NCI-H2029 treated with DMSO at 0.1 percent for 48 hours (cell line): ENCODE data around the gene NHLRC4.

Experiments
- DNase-seq: peaks from one replicate; lab custom pipeline; 2025; lab: John Stamatoyannopoulos, UW

Gene NHLRC4

DNA sequence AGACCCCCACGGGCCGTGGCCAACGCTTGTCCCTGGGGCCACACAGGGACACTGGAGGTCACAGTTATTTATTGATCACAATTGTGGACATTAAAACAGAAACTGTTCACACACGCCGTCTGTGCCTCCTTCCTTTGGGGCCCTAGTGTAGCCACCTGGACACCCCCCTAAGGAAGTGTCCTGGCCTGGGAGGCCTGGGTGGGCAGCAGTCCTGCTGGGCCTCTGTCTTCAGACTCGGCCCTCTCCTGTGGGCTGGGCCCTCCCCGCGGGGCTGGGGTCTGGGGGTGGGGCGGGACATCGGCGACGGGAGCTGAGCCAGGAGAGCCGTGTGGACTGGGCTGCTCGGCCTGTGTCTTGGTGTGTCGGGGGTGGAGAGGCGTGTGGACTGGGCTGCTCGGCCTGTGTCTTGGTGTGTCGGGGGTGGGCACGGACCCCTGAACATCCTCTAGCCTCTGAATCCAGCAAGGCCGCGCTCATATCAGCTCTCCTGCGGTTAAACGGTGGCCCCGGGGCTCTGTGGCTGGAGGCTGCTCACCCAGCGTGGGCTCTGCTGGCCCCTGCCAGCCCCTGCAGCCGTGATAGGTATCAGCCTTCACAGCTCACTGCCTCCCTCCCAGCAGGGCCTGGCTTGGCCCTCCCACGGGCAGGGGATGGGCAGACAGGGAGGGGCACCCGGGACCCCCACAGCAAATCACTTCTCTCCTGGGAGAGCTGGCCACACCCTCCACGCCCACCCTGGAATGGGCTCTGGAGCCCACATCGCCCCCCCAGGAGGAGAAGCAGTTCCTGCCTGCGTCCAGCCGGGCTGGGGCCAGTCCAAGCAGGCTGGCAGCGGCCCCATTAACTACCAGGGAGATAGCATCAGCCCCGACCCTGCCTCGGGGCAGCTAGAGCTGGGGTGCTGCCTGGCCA, 1.1 kb upstream of the NHLRC4 start:
- DNase-seq: no peak

DNA sequence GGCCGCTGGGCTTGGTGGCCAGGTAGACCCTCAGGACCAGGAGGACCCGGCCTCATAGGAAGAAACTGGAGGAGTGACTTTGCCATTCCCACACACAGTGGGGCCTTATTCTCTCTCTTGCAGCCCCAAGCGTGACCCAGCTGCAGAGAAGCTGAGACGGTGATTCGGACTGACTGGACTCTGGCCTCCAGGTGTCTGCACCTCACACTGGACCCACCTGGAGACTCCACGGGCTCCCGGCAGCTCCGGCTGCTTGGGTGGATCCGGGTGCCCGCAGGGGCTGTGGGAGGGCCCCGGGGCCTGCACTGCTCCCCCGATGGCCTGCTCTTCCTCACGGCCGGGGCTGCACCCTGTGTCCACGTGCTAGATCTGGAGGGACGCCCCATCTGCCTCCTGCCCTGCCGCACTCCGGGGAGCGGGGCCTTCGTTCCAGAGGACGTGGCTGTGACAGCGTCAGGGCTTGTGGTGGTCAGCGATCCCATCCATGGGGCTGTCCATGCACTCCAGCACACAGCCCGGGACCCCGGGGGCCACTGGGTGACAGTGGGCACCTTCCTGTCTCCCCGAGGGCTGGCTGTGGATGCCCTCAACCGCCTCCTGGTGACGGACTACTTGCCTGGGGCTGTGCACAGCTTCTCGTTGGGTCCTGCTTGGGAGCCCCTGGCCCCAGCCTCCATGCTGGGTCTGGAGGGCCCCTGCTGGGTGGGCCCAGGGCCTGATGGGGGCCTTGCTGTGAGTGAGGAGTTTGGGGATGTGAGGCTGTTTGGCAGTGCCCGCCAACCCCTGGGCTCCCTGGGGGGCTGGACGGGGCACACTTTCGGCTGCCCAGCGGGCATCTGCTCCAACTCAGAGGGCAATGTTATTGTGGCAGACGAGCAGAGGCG, 810 bp downstream of the NHLRC4 start:
- no peak for DNase-seq

DNA sequence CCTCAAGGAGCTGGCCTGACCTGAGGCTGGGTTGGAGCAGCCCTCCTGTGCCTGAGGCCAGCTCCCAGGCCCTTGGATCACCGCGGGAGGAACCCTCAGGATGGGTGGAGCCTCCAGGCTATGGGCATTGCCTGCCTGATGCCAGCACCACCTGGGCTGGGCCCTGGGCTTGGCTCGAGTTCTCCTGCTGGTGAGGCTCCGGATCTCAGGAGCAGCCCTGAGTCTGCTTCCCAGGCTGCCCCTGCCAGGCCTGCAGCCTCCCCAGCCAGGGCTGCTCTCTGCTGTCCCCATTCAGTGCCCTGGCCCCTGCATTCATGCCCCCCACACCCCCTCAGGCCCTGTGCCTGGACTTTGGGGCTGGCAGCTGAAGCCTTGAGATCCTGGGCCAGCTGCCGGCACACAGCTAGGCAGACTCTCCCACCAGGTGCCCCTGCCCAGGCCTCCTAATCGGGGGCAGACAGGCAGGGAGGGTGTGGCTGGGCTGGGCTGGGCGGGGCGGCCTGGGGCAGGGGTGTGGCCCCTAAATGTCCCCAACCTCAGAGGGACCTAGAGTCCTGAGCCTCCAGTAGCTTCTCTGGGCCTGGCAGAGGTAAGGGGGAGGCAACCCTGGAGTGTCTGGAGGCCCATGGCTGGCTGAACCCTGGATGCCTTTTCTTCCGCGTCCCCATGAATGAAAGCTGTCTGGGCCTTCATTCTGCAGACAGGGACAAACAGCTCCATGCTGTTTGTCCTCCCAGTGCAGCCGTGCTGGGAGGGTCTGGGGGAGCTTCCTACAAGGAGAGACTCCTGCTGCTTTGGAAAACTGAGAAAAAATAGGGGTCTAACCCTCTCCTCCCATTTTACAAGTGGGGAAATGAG, 1.8 kb downstream of the NHLRC4 start:
- DNase-seq: no peak

DNA sequence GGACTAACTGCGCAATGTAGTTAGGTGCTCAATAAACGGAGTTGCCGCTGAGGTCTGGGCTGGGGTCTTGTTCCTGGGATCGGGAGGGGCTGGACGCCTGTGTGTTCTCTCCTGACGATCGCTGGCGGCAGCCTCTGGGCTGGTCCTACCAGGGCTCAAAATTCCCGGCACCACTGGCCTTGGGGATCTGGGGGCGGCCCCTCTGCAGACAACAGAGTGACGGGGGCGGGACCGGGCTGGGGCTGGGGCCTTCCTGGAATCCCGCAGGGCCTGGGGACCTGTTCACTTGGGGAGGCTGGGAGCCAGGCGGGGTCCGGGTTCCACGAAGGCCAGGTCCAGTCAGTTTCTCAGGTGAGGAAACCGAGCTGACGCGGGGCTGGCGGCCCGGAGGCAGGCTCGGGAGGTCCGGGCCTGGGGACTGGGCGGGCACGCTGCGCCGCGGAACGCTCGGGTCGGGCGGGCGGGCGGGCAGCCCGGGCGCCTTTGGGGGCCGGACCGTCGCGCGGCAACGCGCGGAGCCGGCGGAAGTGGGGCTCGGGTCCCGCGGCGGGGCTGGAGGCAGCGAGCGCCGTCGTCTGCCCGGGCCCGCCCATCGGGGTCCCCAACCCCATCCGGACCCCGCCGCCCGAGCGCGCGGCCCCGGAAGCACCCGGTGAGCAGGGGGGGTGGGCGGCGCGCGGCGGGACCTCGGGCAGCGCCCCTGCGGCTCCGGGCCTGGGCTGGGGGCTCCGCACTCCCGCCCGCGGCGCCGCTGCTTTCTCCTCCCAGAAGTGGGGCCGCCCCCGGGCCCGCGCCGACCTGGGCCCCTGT, 2.8 kb downstream of the NHLRC4 start, which contains the start of gene PIGQ:
PIGQ (plus strand) TSS at position 524 of the 810 bp plus-strand sequence. CDS start 4,107 bp downstream, outside the sequence.
- DNase-seq: no peak

DNA sequence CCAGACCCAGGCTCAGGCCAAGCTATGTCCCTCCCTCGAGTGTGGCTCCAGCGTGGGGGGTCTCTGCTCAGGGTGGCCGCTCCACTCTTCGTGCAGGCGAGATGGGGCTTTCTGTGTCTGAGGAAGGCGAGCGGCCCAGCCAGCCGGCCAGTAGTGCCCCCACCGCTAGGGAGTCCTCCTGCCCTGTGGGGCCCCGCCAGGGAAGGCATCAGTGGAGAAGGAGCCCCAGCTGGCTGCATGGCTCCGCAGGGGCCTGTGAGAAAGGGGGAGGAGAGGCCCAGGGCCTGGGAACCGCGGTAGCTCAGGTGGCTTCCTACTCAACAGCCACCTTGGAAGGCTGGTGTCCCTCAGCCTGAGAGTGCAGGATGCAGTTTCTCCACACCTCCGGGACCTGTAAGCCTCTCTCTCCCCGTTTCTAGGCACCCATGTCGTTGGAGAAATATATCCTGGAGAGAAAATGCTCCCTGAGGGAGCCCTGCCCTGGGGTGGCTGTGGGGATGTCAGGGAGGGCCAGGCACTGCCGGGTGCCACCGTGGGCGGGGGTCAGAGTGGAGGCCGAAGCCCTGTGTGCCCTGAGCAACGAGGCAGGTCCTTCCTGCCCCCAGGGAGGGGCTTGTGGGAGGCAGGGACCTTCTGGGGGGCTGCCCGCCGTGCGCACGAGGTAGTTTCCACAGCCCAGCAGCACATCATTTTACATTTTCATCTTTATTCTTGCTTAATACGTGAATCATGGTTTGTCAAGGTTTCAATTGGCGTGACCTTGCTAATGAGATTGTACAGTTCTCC, 6.3 kb downstream of the NHLRC4 start:
- no peak for DNase-seq

DNA sequence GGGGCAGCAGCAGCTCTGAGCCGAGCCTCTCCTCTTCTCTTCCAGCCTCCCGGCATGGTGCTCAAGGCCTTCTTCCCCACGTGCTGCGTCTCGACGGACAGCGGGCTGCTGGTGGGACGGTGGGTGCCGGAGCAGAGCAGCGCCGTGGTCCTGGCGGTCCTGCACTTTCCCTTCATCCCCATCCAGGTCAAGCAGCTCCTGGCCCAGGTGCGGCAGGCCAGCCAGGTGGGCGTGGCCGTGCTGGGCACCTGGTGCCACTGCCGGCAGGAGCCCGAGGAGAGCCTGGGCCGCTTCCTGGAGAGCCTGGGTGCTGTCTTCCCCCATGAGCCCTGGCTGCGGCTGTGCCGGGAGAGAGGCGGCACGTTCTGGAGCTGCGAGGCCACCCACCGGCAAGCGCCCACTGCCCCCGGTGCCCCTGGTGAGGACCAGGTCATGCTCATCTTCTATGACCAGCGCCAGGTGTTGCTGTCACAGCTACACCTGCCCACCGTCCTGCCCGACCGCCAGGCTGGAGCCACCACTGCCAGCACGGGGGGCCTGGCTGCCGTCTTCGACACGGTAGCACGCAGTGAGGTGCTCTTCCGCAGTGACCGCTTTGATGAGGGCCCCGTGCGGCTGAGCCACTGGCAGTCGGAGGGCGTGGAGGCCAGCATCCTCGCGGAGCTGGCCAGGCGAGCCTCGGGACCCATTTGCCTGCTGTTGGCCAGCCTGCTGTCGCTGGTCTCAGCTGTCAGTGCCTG, 7.4 kb downstream of the NHLRC4 start:
- DNase-seq: no peak

DNA sequence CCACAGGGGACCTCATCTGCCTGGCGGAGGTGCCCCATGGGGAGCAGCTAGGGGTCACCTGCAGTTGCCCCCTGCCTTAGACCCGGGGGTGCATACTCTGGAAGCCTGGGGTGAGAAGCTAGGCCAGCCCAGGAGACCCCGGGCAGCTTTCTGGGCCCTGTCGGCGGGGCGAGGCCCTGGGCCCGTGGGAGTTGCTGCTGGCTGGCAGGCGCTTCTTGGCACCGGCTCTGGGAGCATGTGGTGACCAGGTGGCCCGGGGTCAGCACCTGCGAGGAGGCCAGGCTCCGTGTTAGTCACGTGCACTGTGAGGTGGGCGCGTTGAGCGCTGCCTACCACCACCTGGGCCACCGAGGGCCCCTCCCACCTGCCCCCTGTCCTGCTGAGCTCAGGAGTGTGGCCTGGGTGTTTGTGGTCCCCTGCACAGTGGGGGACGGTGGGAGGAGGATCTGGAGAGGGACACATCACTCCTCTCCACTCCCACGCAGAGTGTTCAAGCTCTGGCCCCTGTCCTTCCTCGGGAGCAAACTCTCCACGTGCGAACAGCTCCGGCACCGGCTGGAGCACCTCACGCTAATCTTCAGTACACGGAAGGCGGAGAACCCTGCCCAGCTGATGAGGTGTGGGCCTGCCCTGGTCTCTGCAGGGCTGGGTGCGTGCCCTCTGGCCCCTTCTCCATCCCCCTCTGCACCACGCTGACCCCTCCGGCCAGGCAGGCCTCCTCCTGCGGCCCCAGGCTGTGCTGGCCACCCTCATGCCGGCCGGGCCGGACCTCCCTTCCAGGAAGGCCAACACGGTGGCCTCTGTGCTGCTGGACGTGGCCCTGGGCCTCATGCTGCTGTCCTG, 8.8 kb downstream of the NHLRC4 start:
- DNase-seq: no peak

DNA sequence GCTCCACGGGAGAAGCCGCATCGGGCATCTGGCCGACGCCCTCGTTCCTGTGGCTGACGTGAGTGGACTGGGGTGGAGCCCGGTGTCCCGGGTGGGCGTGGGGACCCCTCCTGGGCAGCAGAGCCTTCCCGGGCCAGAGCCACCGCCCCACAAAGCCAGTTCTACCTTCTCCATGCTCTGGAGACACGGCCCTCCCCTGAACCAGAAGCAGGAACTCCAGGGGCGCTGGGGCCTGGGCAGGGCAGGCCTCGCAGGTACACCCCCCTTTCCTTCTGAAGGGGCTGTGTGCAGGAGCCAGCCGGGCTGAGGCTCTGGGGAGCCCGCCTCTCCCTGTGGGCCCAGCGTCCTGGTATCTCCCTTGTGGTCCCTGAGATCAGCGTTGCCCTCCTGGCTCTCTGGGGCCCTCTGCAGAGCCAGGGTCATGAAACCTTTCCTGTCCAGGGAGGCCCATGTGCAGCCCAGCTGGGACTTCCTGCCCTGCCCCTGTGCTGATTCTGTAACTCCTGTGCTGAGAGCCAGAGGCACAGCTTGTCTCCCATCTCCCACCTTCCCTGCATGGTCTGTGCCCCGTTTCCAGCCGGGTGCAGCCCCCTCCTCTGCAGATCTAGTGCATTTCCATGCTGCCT, 9.5 kb downstream of the NHLRC4 start:
- no peak for DNase-seq

DNA sequence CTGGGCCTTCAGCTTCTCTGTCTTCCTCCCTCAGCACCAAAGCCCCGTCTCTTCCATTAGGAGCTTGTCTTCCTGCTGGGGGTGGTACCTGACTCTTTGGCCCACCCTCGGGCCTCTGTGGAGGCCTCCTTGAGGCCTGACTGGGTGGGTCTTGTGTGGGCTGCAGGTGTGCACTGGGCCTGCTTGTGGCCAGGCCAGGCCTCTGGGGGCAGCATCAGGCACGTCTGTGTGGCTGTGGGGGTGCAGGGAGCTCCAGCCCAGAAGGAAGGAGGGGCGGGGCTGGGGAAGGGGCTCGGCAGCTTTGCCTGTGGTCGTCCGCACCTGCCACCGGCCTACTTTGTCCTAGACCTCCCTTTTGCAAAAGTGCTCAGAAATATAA, 10.0 kb downstream of the NHLRC4 start:
- DNase-seq: no peak

DNA sequence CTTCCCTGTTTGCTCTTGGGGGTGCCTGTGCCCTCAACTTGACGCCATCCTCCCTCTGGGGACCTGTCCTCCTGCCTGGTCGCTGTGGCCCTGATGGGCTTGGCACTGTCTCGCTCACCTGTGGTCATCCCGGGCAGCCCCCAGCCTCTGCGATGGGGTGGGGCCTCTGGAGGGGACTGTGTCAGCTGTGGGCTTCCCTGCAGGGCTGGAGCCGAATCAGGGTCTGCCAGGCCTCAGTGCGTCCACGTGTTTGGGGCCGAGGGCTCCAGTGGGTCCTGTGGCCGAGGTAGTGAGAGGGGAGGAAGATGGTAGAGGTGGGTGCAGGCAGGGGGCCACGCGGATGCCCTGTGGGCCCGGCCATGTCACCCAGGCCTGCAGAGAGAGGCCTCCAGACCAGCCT, 11.0 kb downstream of the NHLRC4 start:
- DNase-seq: no peak

DNA sequence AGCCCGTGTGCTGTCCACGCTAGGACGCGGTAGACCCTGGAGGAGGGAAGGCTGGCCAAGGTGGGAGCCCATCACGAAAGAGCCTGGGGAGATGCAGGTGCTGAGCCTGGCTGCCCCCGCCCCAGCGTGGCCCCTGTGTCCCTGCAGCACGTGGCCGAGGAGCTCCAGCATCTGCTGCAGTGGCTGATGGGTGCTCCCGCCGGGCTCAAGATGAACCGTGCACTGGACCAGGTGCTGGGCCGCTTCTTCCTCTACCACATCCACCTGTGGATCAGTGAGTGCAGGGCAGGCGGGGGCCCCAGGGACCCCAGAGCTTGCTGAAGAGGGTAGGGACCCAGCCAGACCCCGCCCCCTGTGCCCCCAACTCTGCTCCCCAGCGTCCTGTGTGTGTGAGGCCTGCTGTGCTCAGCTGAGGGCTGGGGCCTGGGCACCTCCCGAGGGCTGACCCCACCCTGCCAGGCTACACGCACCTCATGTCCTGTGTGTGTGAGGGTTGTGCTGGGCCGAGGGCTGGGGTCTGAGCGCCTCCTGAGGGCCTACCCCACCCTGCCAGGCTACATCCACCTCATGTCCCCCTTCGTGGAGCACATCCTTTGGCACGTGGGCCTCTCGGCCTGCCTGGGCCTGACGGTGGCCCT, 11.5 kb downstream of the NHLRC4 start:
- DNase-seq: no peak

DNA sequence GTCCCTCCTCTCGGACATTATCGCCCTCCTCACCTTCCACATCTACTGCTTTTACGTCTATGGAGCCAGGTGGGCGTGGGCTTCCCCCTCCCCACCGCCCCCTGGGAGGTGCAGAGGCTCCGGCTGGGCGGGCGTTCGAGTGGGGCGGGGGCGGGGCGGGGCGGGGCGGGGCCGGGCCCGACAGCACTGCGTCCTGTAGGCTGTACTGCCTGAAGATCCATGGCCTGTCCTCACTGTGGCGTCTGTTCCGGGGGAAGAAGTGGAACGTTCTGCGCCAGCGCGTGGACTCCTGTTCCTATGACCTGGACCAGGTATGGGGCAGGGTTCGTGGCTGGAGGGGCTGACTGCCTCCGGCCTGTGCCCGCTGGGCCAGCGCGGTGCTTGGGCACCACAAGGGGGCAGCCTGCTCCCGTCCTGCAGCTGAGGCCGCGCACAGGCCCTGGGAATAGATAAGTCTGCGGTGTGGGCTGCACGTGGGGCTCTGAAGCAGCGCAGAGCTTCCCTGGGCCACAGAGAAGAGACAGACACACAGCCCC, 12.1 kb downstream of the NHLRC4 start:
- no peak for DNase-seq

DNA sequence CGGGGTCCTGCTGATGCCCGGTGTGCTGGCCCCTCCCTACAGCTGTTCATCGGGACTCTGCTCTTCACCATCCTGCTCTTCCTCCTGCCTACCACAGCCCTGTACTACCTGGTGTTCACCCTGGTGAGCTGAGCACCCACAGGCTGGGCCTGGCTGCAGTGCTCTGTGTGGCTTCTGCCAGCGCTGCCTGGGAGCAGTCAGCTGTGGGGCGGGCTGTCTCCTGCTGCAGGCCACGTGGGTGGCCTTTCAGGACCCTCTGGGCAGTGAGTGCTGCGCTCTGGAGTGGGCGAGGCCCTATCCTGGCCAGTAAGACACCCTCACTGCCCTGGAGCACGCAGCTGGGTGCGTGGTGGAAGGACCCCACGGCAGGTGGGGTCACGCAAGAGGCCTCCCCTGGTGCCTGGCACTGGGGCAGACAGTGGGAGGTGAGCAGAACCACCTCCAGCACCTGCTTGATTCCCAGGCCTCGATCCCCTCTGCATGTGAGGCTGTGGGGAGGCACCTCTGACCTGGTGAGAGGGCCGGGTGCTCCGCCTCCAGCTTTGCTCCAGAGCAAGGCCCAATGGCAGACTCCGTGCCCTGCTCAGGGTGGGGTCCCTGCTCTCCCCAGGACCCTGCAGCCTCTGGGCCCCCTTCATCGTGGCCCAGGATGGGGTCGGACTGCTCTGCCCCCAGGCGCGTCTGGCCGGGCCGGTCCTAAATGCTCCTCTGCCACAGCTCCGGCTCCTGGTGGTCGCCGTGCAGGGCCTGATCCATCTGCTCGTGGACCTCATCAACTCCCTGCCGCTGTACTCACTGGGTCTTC, 13.5 kb downstream of the NHLRC4 start:
- DNase-seq: no peak

DNA sequence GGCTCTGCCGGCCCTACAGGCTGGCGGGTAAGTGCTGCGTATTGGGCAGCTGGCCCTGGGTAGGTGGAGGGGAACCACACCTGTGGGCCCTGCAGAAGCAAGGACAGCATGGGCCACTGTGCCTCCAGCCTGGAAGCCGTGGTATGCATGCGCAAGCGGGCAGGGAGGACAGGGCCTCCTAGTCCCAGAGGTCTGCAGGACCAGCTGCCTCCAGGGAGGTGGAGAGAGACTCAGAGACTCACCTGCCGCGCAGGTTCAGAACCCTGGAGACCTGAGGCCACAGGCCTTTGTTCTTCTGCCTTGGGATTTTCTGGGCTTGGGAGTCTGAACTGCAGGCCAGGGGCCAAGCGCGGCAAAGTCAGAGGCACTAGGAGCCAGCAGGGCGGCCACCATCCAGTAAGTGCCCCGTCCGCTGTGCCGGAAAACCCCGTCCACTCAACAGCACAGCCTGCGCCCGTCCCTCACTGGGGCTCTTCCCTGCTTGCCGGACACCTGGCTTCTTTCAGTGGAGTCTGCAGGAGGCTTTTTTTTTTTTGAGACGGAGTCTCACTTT, 14.2 kb downstream of the NHLRC4 start:
- no peak for DNase-seq

DNA sequence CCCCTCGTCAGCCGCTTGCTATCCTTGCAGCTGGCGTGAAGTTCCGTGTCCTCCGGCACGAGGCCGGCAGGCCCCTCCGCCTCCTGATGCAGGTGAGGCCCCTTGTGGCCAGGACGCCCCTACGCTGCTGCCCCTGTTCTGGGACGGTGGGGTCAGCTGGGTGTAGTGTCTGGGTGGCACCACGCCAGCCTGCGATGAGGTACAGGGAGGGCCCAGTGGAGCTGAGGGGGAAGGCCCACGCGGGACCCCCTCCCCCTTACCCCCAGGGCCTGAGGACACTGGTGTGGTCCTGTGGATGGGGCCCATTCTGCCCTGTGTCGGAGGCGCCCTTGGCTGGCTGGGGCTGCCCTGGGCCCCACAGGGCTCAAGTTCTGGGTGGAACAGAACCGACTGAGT, 15.4 kb downstream of the NHLRC4 start:
- DNase-seq: no peak

DNA sequence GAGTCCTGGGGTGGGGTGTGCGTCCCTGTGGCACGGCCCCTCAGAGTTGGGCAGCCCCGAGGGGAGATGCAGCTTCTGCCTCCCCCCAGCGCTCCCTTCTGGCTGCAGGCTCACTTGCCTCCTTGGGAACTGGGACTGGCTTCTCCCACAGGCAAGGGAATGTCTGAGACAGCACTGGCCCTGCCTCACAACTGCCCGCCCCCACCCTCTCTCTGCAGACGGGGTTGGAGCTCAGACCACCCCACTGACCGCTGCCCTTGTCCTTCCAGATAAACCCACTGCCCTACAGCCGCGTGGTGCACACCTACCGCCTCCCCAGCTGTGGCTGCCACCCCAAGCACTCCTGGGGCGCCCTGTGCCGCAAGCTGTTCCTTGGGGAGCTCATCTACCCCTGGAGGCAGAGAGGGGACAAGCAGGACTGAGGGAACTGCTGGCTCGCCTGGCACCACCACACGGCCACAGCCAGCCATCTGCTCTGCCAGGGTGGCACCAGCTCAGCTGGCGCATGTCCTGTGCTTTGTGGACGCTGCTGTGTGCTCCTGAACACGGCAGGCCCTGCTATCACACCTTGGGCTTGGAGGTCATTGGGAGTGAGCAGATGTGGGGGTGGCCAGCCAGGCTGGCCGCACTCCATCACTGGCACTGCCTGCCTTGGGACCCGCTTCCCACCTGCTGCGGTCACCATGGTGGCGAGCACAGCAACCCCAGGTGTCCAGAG, 16.0 kb downstream of the NHLRC4 start:
- DNase-seq: no peak
